COR-L47 (cell line): ENCODE results near the gene NIN.

Source experiments
- DNase-seq: peaks from one replicate; lab custom pipeline; 2025; lab: John Stamatoyannopoulos, UW

The NIN gene

GRCh38 chr14:50830932-50831725, at the start of gene NIN:
TSS of gene NIN (minus strand) at chr14:50831162. CDS start at chr14:50822056, 9,106 bp downstream.
- DNase-seq: peak; percentile 43

GRCh38 chr14:50875359-50876070, 44.6 kb upstream of the NIN start:
- no peak for DNase-seq

GRCh38 chr14:50874757-50875156, 43.8 kb upstream of the NIN start:
- DNase-seq: no peak

GRCh38 chr14:50871914-50872732, 41.2 kb upstream of the NIN start, which contains the start of gene ABHD12B:
TSS of gene ABHD12B (plus strand) at chr14:50872053. CDS start at chr14:50872175, 122 bp downstream.
- no peak for DNase-seq

- DNase-seq: no peak
Measured at GRCh38 chr14:50871228-50871627, 40.3 kb upstream of the NIN start.

- DNase-seq: no peak
Measured at GRCh38 chr14:50865391-50866076, 34.6 kb upstream of the NIN start.

- no peak for DNase-seq
Measured at GRCh38 chr14:50864946-50865345, 34.0 kb upstream of the NIN start.

GRCh38 chr14:50864237-50864636, 33.3 kb upstream of the NIN start:
- DNase-seq: no peak

- no peak for DNase-seq
Measured at GRCh38 chr14:50862036-50862570, 31.1 kb upstream of the NIN start.

GRCh38 chr14:50860478-50861086, 29.6 kb upstream of the NIN start:
- peak; percentile 88 for DNase-seq

GRCh38 chr14:50859296-50859624, 28.3 kb upstream of the NIN start:
- DNase-seq: no peak

- no peak for DNase-seq
Measured at GRCh38 chr14:50856660-50857059, 25.7 kb upstream of the NIN start.

- no peak for DNase-seq
Measured at GRCh38 chr14:50855558-50855957, 24.6 kb upstream of the NIN start.

GRCh38 chr14:50854521-50854920, 23.6 kb upstream of the NIN start:
- DNase-seq: no peak

GRCh38 chr14:50853891-50854290, 22.9 kb upstream of the NIN start:
- no peak for DNase-seq

- DNase-seq: no peak
Measured at GRCh38 chr14:50846226-50846880, 15.4 kb upstream of the NIN start.

- DNase-seq: no peak
Measured at GRCh38 chr14:50845166-50845565, 14.2 kb upstream of the NIN start.

GRCh38 chr14:50844391-50844790, 13.4 kb upstream of the NIN start:
- no peak for DNase-seq

- DNase-seq: no peak
Measured at GRCh38 chr14:50839691-50840090, 8.7 kb upstream of the NIN start.

- DNase-seq: no peak
Measured at GRCh38 chr14:50839048-50839447, 8.1 kb upstream of the NIN start.
